Smooth muscle cell (in vitro differentiated cells): ENCODE measurements around the gene GRIK4. TPM values are rescaled to one million over a fixed set of nuclear protein-coding genes. Genes with fewer than 3 reads are reported as not detected.

ENCODE experiments used
- DNase-seq: peaks from one replicate; lab custom pipeline; 2025; ENCODE audit not compliant: unreplicated experiment; lab: John Stamatoyannopoulos, UW
- H2AFZ ChIP-seq: fragments of 200-600 bp; sonication (generic); 2 replicates; pipeline ENCODE4 v1.6.0; 2016; ENCODE audit warnings: antibody characterized with exemption, low read depth, mild to moderate bottlenecking
- H3F3A ChIP-seq: fragments of 200-600 bp; sonication (generic); 2 replicates; pipeline ENCODE4 v1.6.0; 2017; ENCODE audit warnings: antibody characterized with exemption, low read depth
- H3K27ac ChIP-seq: fragments of 200-600 bp; sonication (generic); 2 replicates; pipeline ENCODE4 v1.5.1; 2016; ENCODE audit warnings: low read depth, mild to moderate bottlenecking
- H3K27me3 ChIP-seq: fragments of 200-600 bp; sonication (generic); 2 replicates; pipeline ENCODE4 v1.6.1; 2016; ENCODE audit warnings: low read depth, mild to moderate bottlenecking
- H3K36me3 ChIP-seq: fragments of 200-600 bp; sonication (generic); 2 replicates; pipeline ENCODE4 v1.5.1; 2016; ENCODE audit warnings: low read depth
- H3K4me1 ChIP-seq: fragments of 200-600 bp; sonication (generic); 2 replicates; pipeline ENCODE4 v1.5.1; 2016; ENCODE audit warnings: low read depth
- H3K4me2 ChIP-seq: fragments of 200-600 bp; sonication (generic); 2 replicates; pipeline ENCODE4 v1.6.0; 2016; ENCODE audit warnings: mild to moderate bottlenecking
- H3K4me3 ChIP-seq: fragments of 200-600 bp; sonication (generic); 2 replicates; pipeline ENCODE4 v1.5.1; 2016; ENCODE audit warnings: mild to moderate bottlenecking
- H3K79me2 ChIP-seq: fragments of 200-600 bp; sonication (generic); 2 replicates; pipeline ENCODE4 v1.6.0; 2016; ENCODE audit warnings: low read depth, mild to moderate bottlenecking
- H3K9ac ChIP-seq: fragments of 200-600 bp; sonication (generic); 2 replicates; pipeline ENCODE4 v1.6.0; 2016; ENCODE audit warnings: low read depth
- H3K9me3 ChIP-seq: fragments of 200-600 bp; sonication (generic); replicated peaks from 2 replicates; pipeline ENCODE4 v1.5.1; 2016; ENCODE audit warnings: low read depth
- H4K20me1 ChIP-seq: fragments of 200-600 bp; sonication (generic); 2 replicates; pipeline ENCODE4 v1.6.0; 2016; ENCODE audit warnings: low read depth
- CTCF ChIP-seq: fragments of 200-600 bp; sonication (generic); IDR thresholded peaks from 2 replicates; pipeline ENCODE4 v1.5.1; 2017; ENCODE audit warnings: borderline replicate concordance, mild to moderate bottlenecking, antibody characterized with exemption; ENCODE audit not compliant: insufficient read depth, poor library complexity, severe bottlenecking
- WGBS: methylation state at CpG from one replicate; pipeline ENCODE4 v1.1.7; 2016; ENCODE audit warnings: low lambda C conversion rate; 5-methylcytosine and 5-hydroxymethylcytosine counted together
- polyA plus RNA-seq: library from polyadenylated mRNA; unstranded; fragments of >200 nt; fragmentation: Nextera tagmentation; extraction: Ambion mirVana; gene quantifications from 2 replicates; pipeline ENCODE4 v1.2.1, GENCODE V29; 2016
- total RNA-seq: library from RNA; depleted of rRNA; stranded (reverse); fragments of >200 nt; gene quantifications from 2 replicates; pipeline ENCODE4 v1.2.3, GENCODE V29; 2014

GRIK4 gene
- total and polyA plus RNA-seq, 2 experiments from 2014 or later: not detected

- H3K4me2 ChIP-seq: no peak overlapping the region
- WGBS: 80% methylated on average over 1 of the region's 1 CpG
- no peak overlapping the region for H3K4me3 ChIP-seq
These were observed 330.6 kb downstream of the GRIK4 start for GRCh38 chr11:120842195-120842594.

GRCh38 chr11:120853435-120853834 is 341.9 kb downstream of the GRIK4 start:
- Histone ChIP-seq H3K79me2 (no peaks in the 10 kb centered on the region), H3K9me3 (no peaks in the 10 kb centered on the region), H3K9ac (no peak overlapping the region), H3K27me3 (peaks cover 14% of the 10 kb centered on the region), H3K4me2 (no peak overlapping the region), H3K36me3 (no peaks in the 10 kb centered on the region), H2AFZ (no peak overlapping the region), H4K20me1 (no peaks in the 10 kb centered on the region), H3K4me1 (no peaks in the 10 kb centered on the region), H3K4me3 (no peak overlapping the region), H3K27ac (no peak overlapping the region), H3F3A (no peaks in the 10 kb centered on the region)
- 94% methylated on average over 3 of the region's 3 CpGs for WGBS
- DNase-seq: no peak
- TF ChIP-seq CTCF: no peak

More at GRCh38 chr11:120842195-120842594, 330.6 kb downstream of the GRIK4 start:
- H4K20me1 ChIP-seq: no peaks in the 10 kb centered on the region
- no peaks in the 10 kb centered on the region for H3K79me2 ChIP-seq
- H3F3A ChIP-seq: no peaks in the 10 kb centered on the region
- H3K9ac ChIP-seq: no peak overlapping the region
- no peak for DNase-seq
- no peaks in the 10 kb centered on the region for H3K9me3 ChIP-seq
- no peak overlapping the region for H2AFZ ChIP-seq
- TF ChIP-seq CTCF: no peak
- H3K36me3 ChIP-seq: no peaks in the 10 kb centered on the region
- H3K4me1 ChIP-seq: no peaks in the 10 kb centered on the region
- H3K27me3 ChIP-seq: peaks cover 7% of the 10 kb centered on the region
- no peak overlapping the region for H3K27ac ChIP-seq

- H2AFZ ChIP-seq: no peak overlapping the region
- H3K9ac ChIP-seq: no peak overlapping the region
- no peaks in the 10 kb centered on the region for H3K4me1 ChIP-seq
- H4K20me1 ChIP-seq: no peaks in the 10 kb centered on the region
- H3F3A ChIP-seq: no peaks in the 10 kb centered on the region
- H3K27me3 ChIP-seq: peaks cover 14% of the 10 kb centered on the region
- DNase-seq: no peak
- H3K79me2 ChIP-seq: no peaks in the 10 kb centered on the region
- no peak overlapping the region for H3K27ac ChIP-seq
- no peak overlapping the region for H3K4me2 ChIP-seq
- TF ChIP-seq CTCF: no peak
- no peaks in the 10 kb centered on the region for H3K9me3 ChIP-seq
- WGBS: 63% methylated on average over 5 of the region's 5 CpGs
- H3K36me3 ChIP-seq: no peaks in the 10 kb centered on the region
- no peak overlapping the region for H3K4me3 ChIP-seq
These were observed 343.4 kb downstream of the GRIK4 start for GRCh38 chr11:120854988-120855387.

GRCh38 chr11:120857508-120857907 is 346.0 kb downstream of the GRIK4 start:
- no peak overlapping the region for H3K4me2 ChIP-seq
- 95% methylated on average over 1 of the region's 1 CpG for WGBS

More at GRCh38 chr11:120857508-120857907, 346.0 kb downstream of the GRIK4 start:
- Histone ChIP-seq H3K27me3 (peaks cover 13% of the 10 kb centered on the region), H3K9ac (no peak overlapping the region), H3K36me3 (no peaks in the 10 kb centered on the region), H3K4me3 (no peak overlapping the region), H4K20me1 (no peaks in the 10 kb centered on the region), H3K4me1 (no peaks in the 10 kb centered on the region), H3F3A (no peaks in the 10 kb centered on the region), H3K27ac (no peak overlapping the region), H2AFZ (no peak overlapping the region), H3K79me2 (no peaks in the 10 kb centered on the region), H3K9me3 (no peaks in the 10 kb centered on the region)
- DNase-seq: no peak
- no peak for TF ChIP-seq CTCF
